HG03103 (cell line): ENCODE results near the gene MMP28.

Source experiments
- ATAC-seq: cut with Tn5 transposase; IDR thresholded peaks from one replicate; pipeline ENCODE4 v1.9.1; 2021; ENCODE audit warnings: low read depth; ENCODE audit not compliant: unreplicated experiment

The MMP28 gene, protein sequence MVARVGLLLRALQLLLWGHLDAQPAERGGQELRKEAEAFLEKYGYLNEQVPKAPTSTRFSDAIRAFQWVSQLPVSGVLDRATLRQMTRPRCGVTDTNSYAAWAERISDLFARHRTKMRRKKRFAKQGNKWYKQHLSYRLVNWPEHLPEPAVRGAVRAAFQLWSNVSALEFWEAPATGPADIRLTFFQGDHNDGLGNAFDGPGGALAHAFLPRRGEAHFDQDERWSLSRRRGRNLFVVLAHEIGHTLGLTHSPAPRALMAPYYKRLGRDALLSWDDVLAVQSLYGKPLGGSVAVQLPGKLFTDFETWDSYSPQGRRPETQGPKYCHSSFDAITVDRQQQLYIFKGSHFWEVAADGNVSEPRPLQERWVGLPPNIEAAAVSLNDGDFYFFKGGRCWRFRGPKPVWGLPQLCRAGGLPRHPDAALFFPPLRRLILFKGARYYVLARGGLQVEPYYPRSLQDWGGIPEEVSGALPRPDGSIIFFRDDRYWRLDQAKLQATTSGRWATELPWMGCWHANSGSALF

DNA sequence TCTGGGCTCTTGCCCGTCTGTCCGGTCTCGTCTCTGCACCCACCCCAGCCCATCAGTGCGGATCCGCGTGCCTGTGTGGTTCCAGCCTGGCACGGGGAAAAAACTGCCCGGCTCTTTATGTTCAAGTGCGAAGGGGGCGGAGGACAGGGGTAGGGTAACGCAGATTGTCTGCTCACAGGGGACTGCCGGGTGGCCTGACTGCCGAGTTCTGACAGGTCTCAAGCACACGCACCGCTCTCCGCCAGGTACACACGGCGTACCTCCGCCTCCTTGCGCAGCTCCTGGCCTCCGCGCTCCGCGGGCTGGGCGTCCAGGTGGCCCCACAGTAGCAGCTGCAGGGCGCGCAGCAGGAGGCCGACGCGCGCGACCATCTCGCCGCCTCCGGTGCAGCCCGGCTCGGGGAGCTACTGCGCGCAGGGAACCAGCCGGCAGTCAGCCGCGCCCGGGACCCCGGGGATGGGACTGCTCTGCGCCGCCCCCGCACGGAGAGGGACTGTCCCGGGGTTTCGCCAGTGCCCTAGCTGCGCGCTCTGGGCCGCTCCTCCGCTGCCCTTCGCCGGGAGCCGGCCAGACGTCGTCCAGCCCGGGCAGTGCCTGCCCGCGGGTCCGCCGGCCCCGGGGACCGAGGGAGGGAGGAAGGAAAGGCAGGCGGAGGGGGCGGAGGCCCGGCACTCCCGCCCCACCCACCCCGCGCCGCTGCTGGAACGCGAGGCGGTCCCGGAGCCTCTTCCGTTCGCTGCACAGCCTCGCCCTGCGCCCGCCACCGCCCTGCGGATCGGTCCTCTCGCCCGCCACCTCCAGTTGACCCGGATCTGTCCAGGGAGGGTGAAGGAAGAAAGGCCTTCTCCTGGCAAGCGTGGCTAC, at the start of gene MMP28:
MMP28 (minus strand) TSS at position 635 of the 864 bp plus-strand sequence; CDS start at position 371, 264 bp downstream.
- ATAC-seq, result no peak

DNA sequence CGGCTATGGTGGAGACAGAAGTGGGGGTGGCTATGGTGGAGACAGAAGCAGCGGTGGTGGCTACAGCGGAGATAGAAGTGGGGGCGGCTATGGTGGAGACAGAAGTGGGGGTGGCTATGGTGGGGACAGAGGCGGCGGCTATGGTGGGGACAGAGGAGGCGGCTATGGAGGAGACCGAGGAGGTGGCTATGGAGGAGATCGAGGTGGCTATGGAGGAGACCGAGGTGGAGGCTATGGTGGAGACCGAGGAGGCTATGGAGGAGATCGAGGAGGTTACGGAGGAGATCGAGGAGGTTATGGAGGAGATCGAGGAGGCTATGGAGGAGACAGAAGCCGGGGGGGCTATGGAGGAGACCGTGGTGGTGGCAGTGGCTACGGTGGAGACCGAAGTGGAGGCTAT, 49.1 kb upstream of the MMP28 start:
- ATAC-seq, result no peak

DNA sequence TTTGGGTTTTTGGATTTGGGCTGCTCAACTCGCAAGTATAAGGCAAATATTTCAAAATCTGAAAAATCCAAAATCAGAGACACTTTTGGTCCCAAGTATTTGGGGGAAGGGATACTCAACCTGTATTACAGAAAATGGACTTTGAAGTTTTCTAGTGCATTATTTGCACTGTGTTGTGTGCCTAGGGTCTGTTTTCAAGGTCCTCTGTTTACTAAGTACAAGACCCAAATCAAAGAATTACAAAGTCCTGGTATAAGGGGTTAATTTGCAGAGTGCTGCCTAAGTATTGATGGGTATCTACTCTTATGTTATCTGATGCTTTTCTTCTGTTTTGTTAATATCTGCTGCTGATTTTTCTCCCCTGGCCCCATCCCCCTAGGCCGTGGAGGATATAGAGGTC, 48.3 kb upstream of the MMP28 start:
- no peak for ATAC-seq

DNA sequence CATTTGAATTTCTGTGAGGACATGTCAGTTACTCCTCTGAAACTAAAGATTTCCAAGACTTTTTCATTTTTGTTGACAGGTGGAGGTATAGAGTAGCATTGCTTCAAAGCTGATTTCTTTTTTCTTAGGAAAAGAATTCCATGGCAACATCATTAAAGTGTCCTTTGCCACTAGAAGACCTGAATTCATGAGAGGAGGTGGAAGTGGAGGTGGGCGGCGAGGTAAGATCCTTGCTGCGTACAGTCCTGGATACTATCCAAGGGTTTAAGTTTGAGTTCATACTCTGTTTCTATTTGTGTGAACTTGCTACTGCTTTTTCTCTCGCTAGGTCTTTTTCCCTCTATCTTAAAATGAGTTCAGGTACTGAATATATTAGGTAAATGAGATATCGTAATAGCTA, 46.8 kb upstream of the MMP28 start:
- ATAC-seq, result no peak

DNA sequence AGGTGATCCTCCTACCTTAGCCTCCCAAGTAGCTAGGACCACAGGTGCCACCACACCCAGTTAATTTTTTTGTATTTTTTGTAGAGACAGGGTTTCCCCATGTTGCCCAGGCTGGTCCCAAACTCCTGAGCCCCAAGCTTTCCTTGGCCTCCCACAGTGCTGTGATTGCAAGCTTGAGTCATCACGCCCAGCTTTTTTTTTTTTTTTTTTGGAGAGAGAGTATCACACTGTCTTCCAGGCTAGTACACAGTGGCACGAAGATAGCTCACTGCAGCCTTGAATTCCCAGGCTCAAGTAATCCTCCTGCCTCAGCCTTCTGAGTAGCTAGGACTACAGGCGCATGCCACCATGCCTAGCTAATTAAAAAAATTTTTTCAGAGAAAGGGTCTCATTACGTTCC, 46.1 kb upstream of the MMP28 start:
- no peak for ATAC-seq

DNA sequence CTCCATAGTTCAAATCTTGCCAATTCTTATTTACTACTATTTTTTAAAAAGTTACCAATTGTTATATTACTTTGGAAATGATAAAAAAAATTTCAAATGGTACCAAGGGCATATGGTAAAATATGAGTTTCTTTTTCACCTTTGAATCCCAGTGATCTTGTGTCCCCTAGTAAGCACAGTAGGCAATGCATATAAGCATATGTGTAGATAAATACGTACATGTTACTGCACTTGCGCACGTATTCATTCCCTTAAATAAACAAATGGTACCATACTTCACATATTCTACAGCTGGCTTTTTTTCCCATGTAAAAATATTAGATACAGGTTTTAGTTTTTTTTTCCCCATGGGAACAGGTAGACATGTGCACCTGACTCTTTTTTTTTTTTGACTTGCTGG, 45.7 kb upstream of the MMP28 start:
- no peak for ATAC-seq

DNA sequence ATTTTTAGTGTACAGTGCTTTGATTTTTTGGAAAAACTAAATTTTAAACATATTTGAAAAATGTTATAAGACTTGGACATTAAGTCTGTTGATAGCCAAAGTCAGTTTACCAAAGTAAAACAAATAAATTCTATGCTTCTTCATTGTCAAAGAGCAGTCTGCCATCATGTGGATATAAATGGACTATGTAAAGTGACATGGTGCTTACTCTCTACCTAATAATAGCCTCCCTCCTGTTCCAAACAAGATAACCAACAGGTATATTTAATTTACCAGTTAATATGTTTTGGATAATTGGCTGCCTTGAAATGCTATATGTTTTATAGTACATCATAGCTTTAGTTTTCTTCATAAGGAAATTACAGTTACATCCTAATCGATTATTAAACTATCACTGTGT, 29.8 kb upstream of the MMP28 start:
- ATAC-seq, result no peak

DNA sequence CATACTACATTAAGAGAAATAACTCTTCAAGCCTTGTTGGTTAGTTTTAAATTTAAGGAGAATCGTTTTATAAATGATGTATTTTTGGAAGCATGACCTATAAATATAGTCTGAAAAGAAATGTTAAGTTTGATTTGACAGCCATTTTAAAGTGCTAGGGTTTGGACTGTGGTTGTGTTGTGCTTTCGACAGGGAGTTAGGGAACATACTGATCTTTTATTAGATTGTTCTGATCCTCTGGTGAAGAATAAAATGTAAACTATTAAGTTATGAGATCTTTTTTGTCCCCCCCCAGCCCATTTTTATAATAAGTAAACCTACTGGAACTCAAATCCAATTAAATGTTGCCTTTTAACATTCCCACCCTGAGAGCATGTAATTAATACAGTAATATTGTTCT, 25.9 kb upstream of the MMP28 start:
- no peak for ATAC-seq

DNA sequence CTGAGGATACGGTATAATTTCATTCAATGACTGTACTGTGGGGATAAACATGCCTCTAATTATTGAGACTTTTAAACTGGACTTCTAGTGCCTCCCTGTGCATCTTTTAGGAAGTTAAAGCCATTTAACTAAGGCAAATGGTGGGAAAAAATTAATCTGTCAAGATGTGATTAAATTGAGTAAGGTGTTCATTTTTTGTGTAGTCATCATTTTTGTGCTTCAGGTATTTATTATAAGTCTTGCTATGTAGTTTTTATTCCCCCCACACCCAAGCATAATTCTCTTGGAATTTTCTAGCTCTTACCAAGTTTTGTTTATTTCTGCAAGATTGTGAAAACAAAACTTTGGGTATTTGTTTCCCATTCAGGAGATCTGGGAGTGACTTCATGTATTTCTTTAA, 24.0 kb upstream of the MMP28 start:
- ATAC-seq, result no peak

DNA sequence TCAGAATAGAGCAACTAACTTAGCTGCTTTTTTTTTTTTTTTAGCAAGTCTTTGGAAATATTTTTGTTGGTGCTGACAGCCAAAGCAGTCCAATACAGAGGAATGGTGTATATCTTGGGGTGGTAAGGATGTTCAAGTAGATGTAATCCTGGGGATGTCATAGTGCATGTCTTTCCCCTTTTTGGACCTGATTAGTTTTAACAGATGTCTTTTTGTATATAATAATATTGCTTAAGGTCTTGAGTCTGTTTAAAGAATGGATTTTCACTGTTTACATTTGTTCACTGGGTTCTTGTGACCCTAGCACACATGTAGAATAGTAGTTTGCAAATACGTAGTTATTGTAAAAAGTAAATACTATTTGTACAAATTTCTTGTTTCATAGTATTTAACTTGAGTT, 21.8 kb upstream of the MMP28 start:
- ATAC-seq, result no peak

DNA sequence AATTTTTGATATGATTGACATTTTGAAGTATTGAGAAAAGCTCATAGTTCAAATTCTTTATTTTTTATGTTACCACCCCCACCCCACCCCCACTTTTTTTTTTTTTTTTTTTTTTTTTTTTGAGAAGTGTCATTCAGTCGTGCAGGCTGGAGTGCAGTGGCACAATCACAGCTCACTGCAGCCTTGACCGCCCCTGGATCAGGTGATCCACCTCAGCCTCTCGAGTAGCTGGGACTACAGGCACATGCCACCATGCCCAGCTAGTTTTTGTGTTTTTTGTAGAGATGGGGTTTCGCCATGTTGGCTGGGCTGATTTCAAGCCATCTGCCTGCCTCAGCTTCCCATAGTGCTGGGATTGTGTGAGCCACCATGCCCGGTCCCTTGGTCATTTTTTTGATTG, 21.3 kb upstream of the MMP28 start:
- ATAC-seq, result no peak

DNA sequence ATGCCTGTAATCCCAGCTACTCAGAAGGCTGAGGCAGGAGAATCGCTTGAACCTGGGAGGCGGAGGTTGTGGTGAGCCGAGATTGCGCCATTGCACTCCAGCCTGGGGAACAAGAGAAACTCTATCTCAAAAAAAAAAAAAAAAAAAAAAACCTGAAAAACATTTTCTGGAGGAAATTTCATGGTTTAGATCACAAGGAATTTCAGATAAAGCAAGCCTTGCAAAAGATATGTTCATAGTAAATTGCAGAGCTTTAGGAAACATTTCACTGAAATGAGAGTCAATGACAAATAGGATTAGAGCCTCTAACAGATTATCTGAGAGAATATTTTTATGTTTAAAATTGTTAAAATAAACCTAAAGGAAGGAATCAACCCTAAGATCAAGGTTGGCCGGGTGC, 17.0 kb upstream of the MMP28 start:
- ATAC-seq, result no peak

DNA sequence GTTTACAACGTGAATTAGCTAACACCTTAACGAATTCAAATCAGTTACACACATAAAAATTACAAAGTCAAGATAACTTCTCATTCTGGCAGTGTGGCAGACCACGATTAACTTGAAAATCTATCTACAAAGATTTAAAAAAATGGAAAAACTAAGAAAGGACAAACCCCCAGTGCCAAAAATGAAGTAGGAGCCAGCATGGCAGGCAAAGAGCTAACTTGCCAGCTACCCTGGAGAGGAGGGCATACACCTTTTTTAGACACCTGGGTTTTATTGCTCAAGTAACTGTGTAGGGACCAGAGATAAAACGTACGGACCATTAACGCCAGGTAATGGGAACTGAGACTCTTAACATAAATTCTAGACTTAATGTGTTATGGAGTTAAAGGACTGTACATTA, 16.3 kb upstream of the MMP28 start:
- no peak for ATAC-seq

DNA sequence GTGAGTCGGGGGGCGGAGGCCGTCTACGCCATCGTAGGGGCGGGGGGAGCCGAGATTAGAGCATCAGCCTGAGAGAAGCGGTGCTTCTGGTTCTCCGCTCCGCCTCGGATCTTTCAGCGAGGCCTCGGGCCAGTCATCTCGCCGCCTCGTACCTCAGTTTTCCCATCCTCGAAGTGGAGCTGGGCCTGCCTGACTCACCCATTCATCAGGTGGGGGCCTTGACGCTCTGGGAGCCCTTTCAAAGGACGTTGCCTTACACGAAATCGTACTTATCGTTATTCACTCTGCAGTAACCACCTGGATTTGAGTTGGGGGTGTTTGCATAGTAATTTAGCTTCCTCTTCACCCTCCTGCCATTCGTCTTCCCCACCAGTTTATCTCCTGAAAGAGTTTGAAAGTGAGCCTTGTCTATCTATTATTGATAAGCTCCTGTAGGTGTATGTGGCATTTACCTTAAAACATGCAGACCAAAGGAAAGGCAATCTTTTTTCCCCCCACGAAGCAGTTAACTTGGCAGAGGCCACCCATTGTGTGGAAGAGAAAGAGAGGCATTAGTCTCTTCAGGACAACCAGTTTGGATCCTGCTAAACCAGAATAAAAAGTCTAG, 14.5 kb upstream of the MMP28 start:
- ATAC-seq, result no peak

DNA sequence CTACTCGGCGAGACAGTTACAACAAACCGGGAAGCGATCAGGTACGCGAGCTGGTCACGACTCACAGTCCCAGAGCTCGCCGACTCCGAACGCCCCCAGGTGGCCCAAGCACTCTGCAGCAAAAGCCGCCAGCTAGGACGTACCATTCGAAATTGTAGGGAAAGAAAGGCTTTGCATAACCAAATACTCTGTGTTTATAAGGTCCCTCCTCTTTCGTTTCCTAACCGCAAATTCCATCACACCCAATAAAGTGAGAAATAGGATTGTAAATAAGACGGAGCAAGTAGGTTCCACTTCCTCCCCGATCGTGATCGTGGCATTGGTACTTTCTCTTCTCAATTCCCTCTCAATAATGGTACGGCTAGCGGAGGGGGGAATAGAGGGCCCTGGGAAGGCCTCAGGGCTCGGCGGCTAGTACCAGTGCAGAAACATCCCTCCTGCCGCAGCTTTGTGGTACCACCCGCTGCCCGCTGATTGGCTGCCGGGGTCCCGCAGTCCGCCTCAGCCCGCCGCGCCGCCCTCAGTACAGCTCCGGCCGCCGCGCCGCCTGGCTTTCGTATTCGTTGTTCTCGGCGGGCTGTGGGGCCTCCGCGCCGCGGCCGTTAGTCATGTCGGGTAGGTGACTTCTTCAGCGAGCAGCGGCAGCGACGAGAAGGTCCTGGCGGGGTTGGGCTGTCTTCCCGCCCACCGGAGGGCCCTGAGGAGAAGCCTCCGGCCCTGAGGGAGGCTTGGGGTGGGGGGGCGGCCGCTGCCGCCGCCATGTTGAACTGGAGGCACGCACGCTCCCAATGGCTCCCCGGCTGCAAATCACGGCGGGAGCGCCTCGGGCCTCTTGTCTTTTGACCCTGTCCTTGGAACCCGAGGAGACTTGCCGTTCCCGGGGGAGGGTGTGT, 13.8 kb upstream of the MMP28 start, which contains the start of gene TAF15:
TAF15 (plus strand) TSS at position 523 of the 893 bp plus-strand sequence; CDS start at position 609, 86 bp downstream.
- ATAC-seq, result peak; percentile 90

DNA sequence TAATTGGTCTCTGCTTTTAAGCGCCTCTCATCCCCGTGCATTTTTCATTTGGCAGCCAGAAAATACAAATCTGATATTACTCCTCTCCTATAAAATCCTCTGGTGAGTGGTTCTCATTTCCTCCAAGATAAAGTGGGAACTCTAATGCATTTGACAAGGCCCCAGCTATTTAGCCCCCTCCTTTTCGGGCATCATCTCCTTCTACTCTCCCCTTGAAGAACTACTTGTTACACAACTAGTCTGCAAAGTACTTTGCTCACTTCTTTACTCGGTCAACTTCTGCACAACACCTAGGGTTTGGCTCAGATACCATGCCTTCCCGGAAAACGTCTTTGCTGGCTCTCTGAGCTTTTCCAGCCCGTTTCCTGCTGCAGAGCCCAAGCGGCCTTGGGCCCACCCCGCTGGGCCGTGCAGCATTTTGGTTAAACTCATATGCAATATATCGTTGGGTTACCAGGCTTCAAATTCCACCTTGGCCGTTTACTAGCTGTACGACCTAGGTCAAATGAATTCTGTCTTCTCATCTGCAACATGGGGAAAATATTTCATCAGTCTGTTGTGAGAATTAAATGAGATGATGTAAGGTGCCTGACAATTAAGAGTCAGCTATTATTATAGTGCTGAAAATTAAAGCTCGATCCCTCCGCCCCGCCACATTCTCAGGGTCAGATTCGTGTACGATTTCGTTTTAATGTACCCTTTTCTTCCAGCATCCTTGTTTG, 13.0 kb upstream of the MMP28 start:
- ATAC-seq, result no peak

DNA sequence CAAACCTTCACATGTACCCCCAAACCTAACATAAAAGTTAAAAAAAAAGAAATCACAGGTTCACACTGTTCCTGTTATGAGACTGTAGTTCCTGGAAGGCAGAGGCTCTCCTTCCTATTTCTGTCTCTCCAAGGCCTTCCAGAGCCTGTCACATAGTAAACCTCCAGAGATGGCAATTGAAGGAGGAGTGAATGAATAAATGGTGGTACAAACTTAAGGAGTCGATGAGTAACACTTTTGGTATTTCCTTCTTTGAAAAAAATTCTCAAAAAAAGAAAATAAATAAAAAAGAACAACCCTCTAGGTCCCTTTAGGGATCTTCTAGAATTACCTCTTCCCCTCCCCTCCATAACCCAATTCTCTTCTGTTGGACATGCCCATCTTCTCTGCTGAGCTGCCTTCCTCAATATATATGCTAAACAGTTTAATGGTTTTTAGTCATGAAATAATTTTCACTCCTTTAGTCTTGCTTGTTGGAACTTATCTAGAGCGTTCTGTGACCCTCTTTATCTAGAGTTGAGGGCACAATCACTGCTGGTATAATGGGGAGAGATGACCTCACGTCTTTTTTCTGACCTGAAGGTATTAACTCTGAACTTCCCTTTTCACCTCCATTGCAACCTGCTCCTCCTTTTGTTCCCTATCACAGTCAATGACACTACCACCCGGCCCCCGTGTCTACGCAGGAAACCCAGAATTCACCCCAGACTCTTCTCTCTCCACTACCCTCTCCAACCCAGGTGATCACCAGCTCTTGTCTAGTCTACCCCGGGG, 12.1 kb upstream of the MMP28 start:
- no peak for ATAC-seq

DNA sequence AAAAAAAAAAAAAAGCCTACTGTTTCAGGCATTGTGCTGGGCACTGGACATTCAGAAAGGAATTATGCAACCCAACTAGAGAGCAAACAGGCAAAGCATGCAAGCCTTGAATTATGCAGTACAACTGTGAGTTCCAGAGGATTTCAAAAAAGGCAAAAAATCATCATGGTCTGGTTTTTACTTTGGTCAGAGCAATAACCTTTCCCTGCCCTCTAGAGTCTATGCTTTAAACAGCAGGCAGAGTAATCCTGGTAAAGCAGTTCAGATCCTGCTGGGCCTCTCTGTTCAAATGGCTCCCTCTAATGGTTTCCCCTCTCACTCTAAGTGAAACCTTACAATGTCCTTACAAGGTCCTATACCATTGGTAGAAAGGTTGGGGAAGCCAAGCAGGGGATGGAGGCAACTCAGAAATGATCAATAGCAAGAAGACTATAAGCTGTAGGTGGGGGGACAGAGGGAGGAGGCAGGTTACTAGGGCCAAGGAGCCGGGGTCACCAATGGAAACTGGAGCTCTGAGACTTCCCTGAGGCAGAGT, 9.3 kb upstream of the MMP28 start:
- ATAC-seq, result no peak
